H9 (cell line): ENCODE measurements around the gene IGLL5. TPM values are rescaled to one million over a fixed set of nuclear protein-coding genes. Genes with fewer than 3 reads are reported as not detected.

ENCODE experiments used
- DNase-seq: peaks from one replicate; pipeline ENCODE4 v3.0.0-alpha.2; 2017
- H2AFZ ChIP-seq: one replicate; pipeline ENCODE4 v1.6.1; 2013; ENCODE audit warnings: mild to moderate bottlenecking, low read length, control low read depth, moderate library complexity
- H2AK5ac ChIP-seq: 2 replicates; pipeline ENCODE4 v1.6.1; 2013; ENCODE audit warnings: low read length, control low read depth, mixed read lengths; ENCODE audit not compliant: insufficient read length
- H2BK120ac ChIP-seq: one replicate; pipeline ENCODE4 v1.6.1; 2013; ENCODE audit warnings: low read depth, mild to moderate bottlenecking, low read length, control low read depth, inconsistent platforms; ENCODE audit not compliant: poor library complexity, severe bottlenecking
- H2BK12ac ChIP-seq: 2 replicates; pipeline ENCODE4 v1.6.1; 2013; ENCODE audit warnings: low read length, control low read depth, mixed read lengths, low read depth; ENCODE audit not compliant: insufficient read length
- H2BK15ac ChIP-seq: 2 replicates; pipeline ENCODE4 v1.6.1; 2013; ENCODE audit warnings: low read depth, low read length, control low read depth
- H2BK20ac ChIP-seq: one replicate; pipeline ENCODE4 v1.6.1; 2013; ENCODE audit warnings: low read depth, mild to moderate bottlenecking, low read length, control low read depth, inconsistent platforms; ENCODE audit not compliant: poor library complexity, severe bottlenecking
- H2BK5ac ChIP-seq: 2 replicates; pipeline ENCODE4 v1.6.1; 2013; ENCODE audit warnings: low read length, control low read depth, mixed read lengths; ENCODE audit not compliant: insufficient read length
- H3K14ac ChIP-seq: 2 replicates; pipeline ENCODE4 v1.6.1; 2013; ENCODE audit warnings: low read length, control low read depth; ENCODE audit not compliant: insufficient read depth
- H3K18ac ChIP-seq: 2 replicates; pipeline ENCODE4 v1.6.1; 2013; ENCODE audit warnings: low read depth, mild to moderate bottlenecking, mixed read lengths, low read length, control low read depth; ENCODE audit not compliant: insufficient read length
- H3K23ac ChIP-seq: 2 replicates; pipeline ENCODE4 v1.6.1; 2013; ENCODE audit warnings: low read length, control low read depth, mixed read lengths, low read depth; ENCODE audit not compliant: insufficient read length
- H3K23me2 ChIP-seq: 2 replicates; pipeline ENCODE4 v1.6.1; 2013; ENCODE audit warnings: low read depth, mild to moderate bottlenecking, mixed read lengths, low read length, control low read depth; ENCODE audit not compliant: insufficient read length, poor library complexity, severe bottlenecking
- H3K27ac ChIP-seq: 2 replicates; pipeline ENCODE4 v1.5.1; 2013; ENCODE audit warnings: low read length, control low read depth, mixed read lengths, low read depth; ENCODE audit not compliant: insufficient read length
- H3K27me3 ChIP-seq: 2 replicates; pipeline ENCODE4 v1.6.1; 2013; ENCODE audit warnings: low read length, control low read depth, inconsistent platforms; ENCODE audit not compliant: insufficient read depth
- H3K4ac ChIP-seq: 2 replicates; pipeline ENCODE4 v1.6.1; 2013; ENCODE audit warnings: low read depth, mild to moderate bottlenecking, control low read depth, inconsistent platforms, low read length, moderate library complexity
- H3K4me1 ChIP-seq: 2 replicates; pipeline ENCODE4 v1.6.1; 2013; ENCODE audit warnings: low read length, control low read depth, inconsistent platforms; ENCODE audit not compliant: insufficient read depth
- H3K4me2 ChIP-seq: 2 replicates; pipeline ENCODE4 v1.6.1; 2013; ENCODE audit warnings: low read length, control low read depth, mixed read lengths; ENCODE audit not compliant: insufficient read length, insufficient read depth
- H3K56ac ChIP-seq: 2 replicates; pipeline ENCODE4 v1.6.1; 2013; ENCODE audit warnings: low read depth, mild to moderate bottlenecking, mixed read lengths, low read length, control low read depth; ENCODE audit not compliant: insufficient read length
- H3K79me1 ChIP-seq: 2 replicates; pipeline ENCODE4 v1.6.1; 2013; ENCODE audit warnings: low read depth, mild to moderate bottlenecking, moderate library complexity, low read length, control low read depth, inconsistent platforms; ENCODE audit not compliant: insufficient read depth, poor library complexity, severe bottlenecking
- H3K79me2 ChIP-seq: 2 replicates; pipeline ENCODE4 v1.6.1; 2013; ENCODE audit warnings: low read length, control low read depth, inconsistent platforms; ENCODE audit not compliant: insufficient read depth
- H3K9ac ChIP-seq: 2 replicates; pipeline ENCODE4 v1.6.1; 2013; ENCODE audit warnings: low read length, control low read depth, mixed read lengths; ENCODE audit not compliant: insufficient read length; ENCODE audit errors: extremely low read depth
- H3K9me3 ChIP-seq: one replicate; pipeline ENCODE4 v1.6.1; 2013; ENCODE audit warnings: low read depth, low read length, inconsistent platforms; ENCODE audit not compliant: control insufficient read depth
- H3T11ph ChIP-seq: one replicate; pipeline ENCODE4 v1.6.1; 2013; ENCODE audit warnings: mild to moderate bottlenecking, low read length, control low read depth, inconsistent platforms
- H4K20me1 ChIP-seq: one replicate; pipeline ENCODE4 v1.6.1; 2013; ENCODE audit not compliant: control insufficient read depth, insufficient read length, insufficient read depth
- H4K5ac ChIP-seq: 2 replicates; pipeline ENCODE4 v1.6.1; 2013; ENCODE audit warnings: low read depth, mild to moderate bottlenecking, mixed read lengths, low read length, control low read depth; ENCODE audit not compliant: insufficient read length
- H4K8ac ChIP-seq: replicated peaks from 2 replicates; pipeline ENCODE4 v1.6.1; 2013; ENCODE audit warnings: low read length, control low read depth, mixed read lengths, low read depth; ENCODE audit not compliant: insufficient read length
- H4K91ac ChIP-seq: 2 replicates; pipeline ENCODE4 v1.6.1; 2013; ENCODE audit warnings: low read depth, mild to moderate bottlenecking, moderate library complexity, mixed read lengths, low read length, control low read depth; ENCODE audit not compliant: insufficient read length
- H3K27ac Mint-ChIP-seq, 3 experiments: 2 replicates in 2 of 3; 3 replicates in 1 of 3; pipeline ENCODE4 v1.8.0; 2020 to 2021; ENCODE audit warnings: mixed read lengths in 3 of 3, mild to moderate bottlenecking in 1 of 3, moderate library complexity in 1 of 3
- H3K27me3 Mint-ChIP-seq: 2 replicates; pipeline ENCODE4 v1.8.0; 2021; ENCODE audit warnings: low read depth, mild to moderate bottlenecking, moderate library complexity, mixed read lengths
- H3K36me3 Mint-ChIP-seq, 3 experiments: 2 replicates in 2 of 3; 3 replicates in 1 of 3; pipeline ENCODE4 v1.8.0; 2020 to 2021; ENCODE audit warnings: low read depth in 3 of 3, mixed read lengths in 3 of 3; ENCODE audit not compliant: insufficient read depth in 1 of 3
- H3K4me1 Mint-ChIP-seq, 2 experiments: 2 replicates each; pipeline ENCODE4 v1.8.0; 2020; ENCODE audit warnings: mixed read lengths in 2 of 2
- H3K4me3 Mint-ChIP-seq, 2 experiments: 2 replicates in 1 of 2; 3 replicates in 1 of 2; pipeline ENCODE4 v1.8.0; 2020 to 2021; ENCODE audit warnings: mild to moderate bottlenecking in 2 of 2, mixed read lengths in 2 of 2, moderate library complexity in 1 of 2
- H3K9me3 Mint-ChIP-seq, 2 experiments: 2 replicates in 1 of 2; 3 replicates in 1 of 2; pipeline ENCODE4 v1.8.0; 2020; ENCODE audit warnings: mild to moderate bottlenecking in 2 of 2, mixed read lengths in 2 of 2, moderate library complexity in 1 of 2
- CTCF ChIP-seq: fragments of 200-600 bp; sonication (generic); conservative IDR thresholded peaks from 3 replicates; pipeline ENCODE4 v1.8.0; 2021; ENCODE audit warnings: antibody characterized with exemption, mild to moderate bottlenecking
- WGBS: extraction: QIAGEN DNeasy Blood & Tissue Kit; methylation state at CpG from one replicate; pipeline ENCODE4 v1.1.7; 2013; ENCODE audit warnings: missing lambda C conversion rate, low lambda C conversion rate, mixed read lengths; ENCODE audit not compliant: insufficient read length; ENCODE audit errors: extremely low coverage; 5-methylcytosine and 5-hydroxymethylcytosine counted together
- total RNA-seq: library from RNA; stranded (reverse); gene quantifications from 2 replicates; pipeline ENCODE4 v1.2.1, GENCODE V29; 2021

Gene IGLL5
- total RNA-seq, 1 experiment from 2014 or later: not detected

- Histone ChIP-seq H3T11ph (no peak overlapping the region), H2AFZ (no peak overlapping the region), H4K5ac (no peak overlapping the region), H2BK120ac (no peak overlapping the region), H3K27me3 (peaks cover under 1% of the 10 kb centered on the region; the same call in 1 of the 2 replicates), H3K4ac (no peak overlapping the region), H4K91ac (no peak overlapping the region), H3K18ac (no peak overlapping the region), H3K9me3 (no peaks in the 10 kb centered on the region), H3K4me2 (no peak overlapping the region), H2BK5ac (no peak overlapping the region), H3K23ac (no peak overlapping the region), H3K9ac (no peak overlapping the region), H3K79me1 (no peaks in the 10 kb centered on the region), H3K23me2 (no peaks in the 10 kb centered on the region), H3K79me2 (no peaks in the 10 kb centered on the region), H2AK5ac (no peak overlapping the region), H4K20me1 (no peaks in the 10 kb centered on the region), H2BK15ac (no peak overlapping the region), H4K8ac (no peak overlapping the region), H3K14ac (no peak overlapping the region), H2BK20ac (no peak overlapping the region), H3K27ac (no peak overlapping the region), H2BK12ac (no peak overlapping the region), H3K4me1 (peaks cover 4% of the 10 kb centered on the region; the same call in 1 of the 2 replicates), H3K56ac (no peak overlapping the region)
- no peaks in the 10 kb centered on the region for H3K36me3 Mint-ChIP-seq
- no peak overlapping the region for H3K27ac Mint-ChIP-seq
- no peaks in the 10 kb centered on the region for H3K9me3 Mint-ChIP-seq
- peaks cover 97% of the 10 kb centered on the region for H3K27me3 Mint-ChIP-seq
- H3K4me3 Mint-ChIP-seq: no peak overlapping the region
- WGBS: no CpG with 5 or more reads among the region's 4 CpGs
- no peak for DNase-seq
- TF ChIP-seq CTCF: no peak
- H3K4me1 Mint-ChIP-seq: peaks cover 12 to 20% of the 10 kb centered on the region in 2 experiments
Observed at GRCh38 chr22:22923930-22924329, 36.3 kb downstream of the IGLL5 start.
